K562 (cell line): ENCODE measurements around the gene SYT7. TPM values are rescaled to one million over a fixed set of nuclear protein-coding genes. Genes with fewer than 3 reads are reported as not detected.

Source experiments
- AFF1 ChIP-seq, 2 experiments: fragments of 450-650 bp; IDR thresholded peaks; 2 replicates each; pipeline ENCODE4 v1.6.1; 2018; ENCODE audit warnings: mild to moderate bottlenecking in 2 of 2, low read depth in 1 of 2; ENCODE audit not compliant: partially characterized antibody in 2 of 2
- CCAR2 ChIP-seq: fragments of 200-400 bp; formaldehyde crosslinking; IDR thresholded peaks from 2 replicates; pipeline ENCODE4 v1.6.1; 2017; ENCODE audit warnings: mild to moderate bottlenecking, low read depth, low read length
- CTCF ChIP-seq, 3 experiments: IDR thresholded peaks in 2 of 3; conservative IDR thresholded peaks in 1 of 3; 2 replicates each; pipeline ENCODE4 v1.5.1; 2011 to 2012; ENCODE audit warnings: low read length in 3 of 3, mild to moderate bottlenecking in 3 of 3, control low read depth in 2 of 3, improper control_type of control experiment in 1 of 3, inconsistent platforms in 1 of 3, low read depth in 1 of 3, mixed read lengths in 1 of 3, moderate library complexity in 1 of 3; ENCODE audit not compliant: insufficient read depth in 2 of 3
- DNMT1 ChIP-seq: fragments of 450-650 bp; IDR thresholded peaks from 2 replicates; pipeline ENCODE4 v1.6.1; 2016; ENCODE audit warnings: antibody characterized with exemption, mild to moderate bottlenecking
- NCOA4 ChIP-seq: fragments of 450-650 bp; IDR thresholded peaks from 2 replicates; pipeline ENCODE4 v1.6.1; 2018; ENCODE audit warnings: mild to moderate bottlenecking; ENCODE audit not compliant: partially characterized antibody
- PHTF2 ChIP-seq: fragments of 250-450 bp; sonication (Bioruptor Pico); IDR thresholded peaks from 2 replicates; pipeline ENCODE4 v1.5.0; 2021; ENCODE audit warnings: mild to moderate bottlenecking
- PRPF4 ChIP-seq: fragments of 200-400 bp; formaldehyde crosslinking; IDR thresholded peaks from one replicate; pipeline ENCODE4 v1.6.1; 2017; ENCODE audit warnings: low read length, low read depth, mild to moderate bottlenecking; ENCODE audit not compliant: insufficient read depth, poor library complexity, severe bottlenecking
- VEZF1 ChIP-seq: fragments of 200-800 bp; sonication (Bioruptor generic); IDR thresholded peaks from 2 replicates; pipeline ENCODE4 v1.6.1; 2017; ENCODE audit warnings: missing genetic modification characterization, missing compliant biosample characterization
- ZNF41 ChIP-seq: fragments of 250-450 bp; sonication (Bioruptor Pico); conservative IDR thresholded peaks from 2 replicates; pipeline ENCODE4 v1.4.0; 2020; ENCODE audit warnings: mild to moderate bottlenecking
- polyA plus RNA-seq, 8 experiments: library from polyadenylated mRNA; depleted of rRNA in 4 of 8; stranded (reverse) in 5 of 8; unstranded in 3 of 8; fragments of >200 nt; fragmentation: Nextera tagmentation in 2 of 8; fragmentation: Illumina TruSeq in 1 of 8; extraction: Ambion mirVana in 2 of 8; extraction: Trizol in 1 of 8; gene quantifications; 2 replicates each; pipeline versions ENCODE4 v1.2.1 to v1.2.3, GENCODE V29; 2011 to 2014; ENCODE audit warnings: inconsistent platforms in 1 of 8, missing spikeins in 1 of 8
- total RNA-seq, 7 experiments: library from RNA; depleted of rRNA in 6 of 7; stranded (reverse); fragments of >200 nt in 6 of 7; fragmentation: Illumina TruSeq in 2 of 7; extraction: Trizol in 2 of 7; gene quantifications; 2 replicates each; pipeline versions ENCODE4 v1.2.1 to v1.2.3, GENCODE V29; 2011 to 2021; ENCODE audit warnings: low replicate concordance in 1 of 7
- TF ChIP-seq, protein P1 (sequence below): fragments of 250-450 bp; sonication (Bioruptor Pico); IDR thresholded peaks from 2 replicates; pipeline ENCODE4 v1.5.1; 2021; ENCODE audit warnings: mild to moderate bottlenecking
- TF ChIP-seq, protein P2 (sequence below): fragments of 250-450 bp; sonication (Bioruptor Pico); IDR thresholded peaks from 2 replicates; pipeline ENCODE4 v1.5.0; 2020; ENCODE audit warnings: mild to moderate bottlenecking, borderline replicate concordance
- TF ChIP-seq, protein P3 (sequence below): sonication (generic); formaldehyde crosslinking; IDR thresholded peaks from 2 replicates; pipeline ENCODE4 v1.8.0; 2022; ENCODE audit warnings: mild to moderate bottlenecking, missing genetic modification reagents

The SYT7 gene
- total and polyA plus RNA-seq, 9 of the 15 experiments (the other 6 are each of a cell fraction or from before 2014, with no cell fraction given): 0.01 to 0.51 (median 0.16) TPM; not detected in 1

DNA sequence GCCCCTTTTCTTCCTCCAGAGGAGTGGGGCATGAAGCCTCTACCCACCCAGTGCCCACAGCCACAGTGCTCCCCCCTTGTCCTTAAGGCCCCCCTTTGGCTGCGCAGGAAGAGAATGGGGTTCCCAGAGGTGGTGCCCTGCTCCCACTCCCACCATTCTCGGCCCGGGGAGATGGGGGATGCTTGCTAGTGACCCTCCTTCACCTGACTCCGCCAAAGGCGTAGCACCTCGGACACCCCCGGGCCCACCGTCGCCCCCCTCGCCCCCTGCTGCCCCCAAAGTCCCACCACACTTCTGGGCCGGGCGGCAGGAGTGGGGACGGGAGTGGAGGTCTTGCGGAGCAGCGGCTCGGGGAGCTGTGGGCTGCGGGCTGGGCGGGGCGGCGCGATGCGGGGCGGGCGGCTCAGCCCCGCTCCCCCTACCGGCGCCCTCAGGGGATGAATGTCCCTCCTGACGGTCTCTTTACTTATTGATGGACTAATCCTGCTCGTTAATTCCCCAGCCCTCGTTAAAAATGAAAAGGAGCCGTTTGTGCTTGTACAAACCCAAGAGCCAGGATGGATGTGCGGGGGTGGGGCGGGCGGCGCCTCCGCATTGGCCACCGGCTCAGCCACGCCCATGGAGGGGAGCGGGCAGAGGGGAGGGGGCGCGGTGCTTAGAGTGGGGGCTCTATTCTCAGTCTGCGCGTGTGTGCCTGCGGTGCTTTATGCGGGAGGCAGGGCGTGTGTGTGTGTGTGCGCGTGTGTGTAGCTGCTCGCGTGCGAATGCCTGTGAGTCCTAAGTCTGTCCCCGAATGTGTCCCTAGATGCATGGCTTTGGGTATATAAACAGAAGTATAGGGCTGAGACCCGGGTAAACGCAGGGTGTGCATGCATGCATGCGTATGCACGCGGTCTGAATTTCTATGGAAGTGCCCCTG is 25.6 kb downstream of the SYT7 start (continued):
- TF ChIP-seq, protein P1, sequence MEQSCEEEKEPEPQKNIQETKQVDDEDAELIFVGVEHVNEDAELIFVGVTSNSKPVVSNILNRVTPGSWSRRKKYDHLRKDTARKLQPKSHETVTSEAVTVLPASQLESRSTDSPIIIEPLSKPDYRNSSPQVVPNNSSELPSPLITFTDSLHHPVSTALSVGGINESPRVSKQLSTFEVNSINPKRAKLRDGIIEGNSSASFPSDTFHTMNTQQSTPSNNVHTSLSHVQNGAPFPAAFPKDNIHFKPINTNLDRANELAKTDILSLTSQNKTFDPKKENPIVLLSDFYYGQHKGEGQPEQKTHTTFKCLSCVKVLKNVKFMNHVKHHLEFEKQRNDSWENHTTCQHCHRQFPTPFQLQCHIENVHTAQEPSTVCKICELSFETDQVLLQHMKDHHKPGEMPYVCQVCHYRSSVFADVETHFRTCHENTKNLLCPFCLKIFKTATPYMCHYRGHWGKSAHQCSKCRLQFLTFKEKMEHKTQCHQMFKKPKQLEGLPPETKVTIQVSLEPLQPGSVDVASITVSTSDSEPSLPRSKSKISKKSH: no peak
- TF ChIP-seq VEZF1 (CRISPR knock-in tag) (peak; percentile 23; the same call in 1 of the 2 replicates), NCOA4 (no peak), CCAR2 (no peak), PHTF2 (CRISPR knock-in tag) (no peak), CTCF (IDR thresholded peaks at IDR 0.05 in 2 of 3, conservative IDR thresholded peaks at IDR 0.05 in 1 of 3; ENCODE audit: insufficient read depth in 2 of 3, low read depth in 1 of 3, low read length in 3 of 3) (peak; percentile 26 to 48 (median 33); a peak in 5 of 6 replicates), DNMT1 (no peak), ZNF41 (CRISPR knock-in tag) (no peak), PRPF4 (no peak), AFF1 (IDR thresholded peaks at IDR 0.05; ENCODE audit: low read depth in 1 of 2, partially characterized antibody in 2 of 2) (no peak)
- TF ChIP-seq, protein P2, sequence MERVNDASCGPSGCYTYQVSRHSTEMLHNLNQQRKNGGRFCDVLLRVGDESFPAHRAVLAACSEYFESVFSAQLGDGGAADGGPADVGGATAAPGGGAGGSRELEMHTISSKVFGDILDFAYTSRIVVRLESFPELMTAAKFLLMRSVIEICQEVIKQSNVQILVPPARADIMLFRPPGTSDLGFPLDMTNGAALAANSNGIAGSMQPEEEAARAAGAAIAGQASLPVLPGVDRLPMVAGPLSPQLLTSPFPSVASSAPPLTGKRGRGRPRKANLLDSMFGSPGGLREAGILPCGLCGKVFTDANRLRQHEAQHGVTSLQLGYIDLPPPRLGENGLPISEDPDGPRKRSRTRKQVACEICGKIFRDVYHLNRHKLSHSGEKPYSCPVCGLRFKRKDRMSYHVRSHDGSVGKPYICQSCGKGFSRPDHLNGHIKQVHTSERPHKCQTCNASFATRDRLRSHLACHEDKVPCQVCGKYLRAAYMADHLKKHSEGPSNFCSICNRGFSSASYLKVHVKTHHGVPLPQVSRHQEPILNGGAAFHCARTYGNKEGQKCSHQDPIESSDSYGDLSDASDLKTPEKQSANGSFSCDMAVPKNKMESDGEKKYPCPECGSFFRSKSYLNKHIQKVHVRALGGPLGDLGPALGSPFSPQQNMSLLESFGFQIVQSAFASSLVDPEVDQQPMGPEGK (CRISPR knock-in tag): no peak
- TF ChIP-seq, protein P3, sequence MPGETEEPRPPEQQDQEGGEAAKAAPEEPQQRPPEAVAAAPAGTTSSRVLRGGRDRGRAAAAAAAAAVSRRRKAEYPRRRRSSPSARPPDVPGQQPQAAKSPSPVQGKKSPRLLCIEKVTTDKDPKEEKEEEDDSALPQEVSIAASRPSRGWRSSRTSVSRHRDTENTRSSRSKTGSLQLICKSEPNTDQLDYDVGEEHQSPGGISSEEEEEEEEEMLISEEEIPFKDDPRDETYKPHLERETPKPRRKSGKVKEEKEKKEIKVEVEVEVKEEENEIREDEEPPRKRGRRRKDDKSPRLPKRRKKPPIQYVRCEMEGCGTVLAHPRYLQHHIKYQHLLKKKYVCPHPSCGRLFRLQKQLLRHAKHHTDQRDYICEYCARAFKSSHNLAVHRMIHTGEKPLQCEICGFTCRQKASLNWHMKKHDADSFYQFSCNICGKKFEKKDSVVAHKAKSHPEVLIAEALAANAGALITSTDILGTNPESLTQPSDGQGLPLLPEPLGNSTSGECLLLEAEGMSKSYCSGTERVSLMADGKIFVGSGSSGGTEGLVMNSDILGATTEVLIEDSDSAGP: no peak
